K562 (cell line): Measurements from ENCODE around the gene HOXB13. TPM values are rescaled to one million over a fixed set of nuclear protein-coding genes. Genes with fewer than 3 reads are reported as not detected.

Experiments used
- ATAC-seq: fragments of 200-7000 bp; cut with Tn5 transposase; 3 replicates; pipeline ENCODE4 v1.9.1; 2020; ENCODE audit warnings: moderate library complexity
- BruUV-seq: library from RNA; stranded (reverse); fragments of 400-500 nt; replicated peaks from 2 replicates; lab custom pipeline; 2021; lab: Mats Ljungman, UMichigan
- CTCF ChIA-PET: fragments of 300-600 bp; formaldehyde crosslinking; extraction: SDS; loops from one replicate; lab custom pipeline; 2021; ENCODE audit warnings: low intra/inter-chr PET ratio; lab: Yijun Ruan, JAX
- POLR2A ChIA-PET: fragments of 300-600, 350-650 bp; sonication (Branson Sonifier 250); formaldehyde crosslinking; extraction: SDS; loops from one replicate; lab custom pipeline; 2021; ENCODE audit warnings: antibody characterized with exemption, inconsistent platforms; lab: Yijun Ruan, JAX
- DNase-seq, 4 experiments: peaks; one replicate each; pipeline versions ENCODE4 v3.0.0 to v3.0.0-alpha.2; 2011 to 2018; ENCODE audit warnings: low spot score in 3 of 4, mixed read lengths in 3 of 4; ENCODE audit errors: extremely low read depth in 1 of 4
- FAIRE-seq: peaks from 2 replicates; lab custom pipeline; 2011; peaks lifted over from hg19 to GRCh38; lab: Jason Lieb, UNC
- H2AFZ ChIP-seq: 2 replicates; pipeline ENCODE4 v1.6.0; 2011; ENCODE audit warnings: low read depth, low read length, control low read depth, inconsistent platforms
- H3K27ac ChIP-seq: fragments of 200-600 bp; 3 replicates; pipeline ENCODE4 v1.8.0; 2011; ENCODE audit warnings: low read depth, mild to moderate bottlenecking, control low read depth, inconsistent platforms, low read length, moderate library complexity, mixed read lengths; ENCODE audit errors: extremely low read depth
- H3K27me3 ChIP-seq, 2 experiments: fragments of 300-600 bp in 1 of 2; 2 replicates in 1 of 2; 3 replicates in 1 of 2; pipeline versions ENCODE4 v1.6.0 to v1.8.0; 2011; ENCODE audit warnings: inconsistent platforms in 2 of 2, low read length in 2 of 2, mild to moderate bottlenecking in 1 of 2, mixed read lengths in 1 of 2, moderate library complexity in 1 of 2; ENCODE audit not compliant: control insufficient read depth in 2 of 2, insufficient read depth in 2 of 2
- H3K36me3 ChIP-seq: fragments of 300-600 bp; 3 replicates; pipeline ENCODE4 v1.8.0; 2011; ENCODE audit warnings: mild to moderate bottlenecking, low read length, inconsistent platforms; ENCODE audit not compliant: control insufficient read depth, insufficient read depth
- H3K4me1 ChIP-seq, 2 experiments: fragments of 200-600 bp in 1 of 2; replicated peaks in 1 of 2; 2 replicates in 1 of 2; 3 replicates in 1 of 2; pipeline versions ENCODE4 v1.5.1 to v1.8.0; 2011; ENCODE audit warnings: inconsistent platforms in 2 of 2, low read length in 2 of 2, mild to moderate bottlenecking in 1 of 2, mixed read lengths in 1 of 2, moderate library complexity in 1 of 2; ENCODE audit not compliant: control insufficient read depth in 2 of 2, insufficient read depth in 2 of 2
- H3K4me2 ChIP-seq: 2 replicates; pipeline ENCODE4 v1.6.1; 2011; ENCODE audit warnings: low read length, control low read depth, inconsistent platforms, mixed read lengths; ENCODE audit not compliant: insufficient read depth
- H3K4me3 ChIP-seq: fragments of 200-600 bp; sonication (generic), shearing (Covaris generic); 2 replicates; pipeline ENCODE4 v1.5.1; 2016; ENCODE audit warnings: control low read depth, inconsistent platforms
- H3K79me2 ChIP-seq: fragments of 200-600 bp; 3 replicates; pipeline ENCODE4 v1.8.0; 2011; ENCODE audit warnings: low read length, inconsistent platforms; ENCODE audit not compliant: control insufficient read depth, insufficient read depth
- H3K9ac ChIP-seq, 2 experiments: 2 replicates each; pipeline versions ENCODE4 v1.6.0 to v1.6.1; 2011; ENCODE audit warnings: low read depth in 2 of 2, low read length in 2 of 2, control low read depth in 1 of 2, inconsistent platforms in 1 of 2, mild to moderate bottlenecking in 1 of 2, mixed read lengths in 1 of 2; ENCODE audit not compliant: insufficient read depth in 1 of 2
- H3K9me1 ChIP-seq: one replicate; pipeline ENCODE4 v1.6.0; 2011; ENCODE audit warnings: inconsistent platforms, mild to moderate bottlenecking, low read length, moderate library complexity; ENCODE audit not compliant: control insufficient read depth, insufficient read depth
- H3K9me3 ChIP-seq: replicated peaks from 2 replicates; pipeline ENCODE4 v1.5.1; 2011; ENCODE audit warnings: low read depth, low read length, inconsistent platforms; ENCODE audit not compliant: control insufficient read depth, insufficient read depth
- H4K20me1 ChIP-seq: replicated peaks from 2 replicates; pipeline ENCODE4 v1.6.1; 2011; ENCODE audit warnings: low read length, inconsistent platforms, mixed read lengths; ENCODE audit not compliant: control insufficient read depth, insufficient read depth
- RAD51 ChIP-seq: fragments of 450-650 bp; IDR thresholded peaks from 2 replicates; pipeline ENCODE4 v1.7.1; 2016; ENCODE audit warnings: low read depth, mild to moderate bottlenecking, borderline replicate concordance
- THAP12 ChIP-seq: fragments of 250-450 bp; sonication (Bioruptor Pico); IDR thresholded peaks from 2 replicates; pipeline ENCODE4 v1.9.0; 2021; ENCODE audit warnings: mild to moderate bottlenecking, inconsistent platforms
- USF2 ChIP-seq: sonication (generic); formaldehyde crosslinking; IDR thresholded peaks from 2 replicates; pipeline ENCODE4 v1.5.0; 2020; ENCODE audit warnings: missing genetic modification reagents
- WGBS: fragments of 100-300 bp; shearing (Covaris generic); methylation state at CpG from one replicate; pipeline ENCODE4 v1.1.6; 2016; ENCODE audit warnings: low coverage, mixed read lengths; ENCODE audit not compliant: insufficient coverage; ENCODE audit errors: missing lambda C conversion rate; 5-methylcytosine and 5-hydroxymethylcytosine counted together
- in situ Hi-C: fragments of 300-500 bp; cut with MboI; formaldehyde crosslinking; loops from 4 replicates; pipeline ENCODE4 v1.15.0; 2018; ENCODE audit warnings: inconsistent platforms, mixed read lengths
- intact Hi-C: fragments of 100-400 bp; cut with micrococcal nuclease; formaldehyde crosslinking; loops from 2 replicates; pipeline ENCODE4 v1.14.2; 2022
- polyA plus RNA-seq, 8 experiments: library from polyadenylated mRNA; depleted of rRNA in 4 of 8; stranded (reverse) in 5 of 8; unstranded in 3 of 8; fragments of >200 nt; fragmentation: Nextera tagmentation in 2 of 8; fragmentation: Illumina TruSeq in 1 of 8; extraction: Ambion mirVana in 2 of 8; extraction: Trizol in 1 of 8; gene quantifications; 2 replicates each; pipeline versions ENCODE4 v1.2.1 to v1.2.3, GENCODE V29; 2011 to 2014; ENCODE audit warnings: inconsistent platforms in 1 of 8, missing spikeins in 1 of 8
- total RNA-seq, 7 experiments: library from RNA; depleted of rRNA in 6 of 7; stranded (reverse); fragments of >200 nt in 6 of 7; fragmentation: Illumina TruSeq in 2 of 7; extraction: Trizol in 2 of 7; gene quantifications; 2 replicates each; pipeline versions ENCODE4 v1.2.1 to v1.2.3, GENCODE V29; 2011 to 2021; ENCODE audit warnings: low replicate concordance in 1 of 7

The HOXB13 gene
- total and polyA plus RNA-seq, 9 of the 15 experiments (the other 6 are each of a cell fraction or from before 2014, with no cell fraction given) = not detected

DNA sequence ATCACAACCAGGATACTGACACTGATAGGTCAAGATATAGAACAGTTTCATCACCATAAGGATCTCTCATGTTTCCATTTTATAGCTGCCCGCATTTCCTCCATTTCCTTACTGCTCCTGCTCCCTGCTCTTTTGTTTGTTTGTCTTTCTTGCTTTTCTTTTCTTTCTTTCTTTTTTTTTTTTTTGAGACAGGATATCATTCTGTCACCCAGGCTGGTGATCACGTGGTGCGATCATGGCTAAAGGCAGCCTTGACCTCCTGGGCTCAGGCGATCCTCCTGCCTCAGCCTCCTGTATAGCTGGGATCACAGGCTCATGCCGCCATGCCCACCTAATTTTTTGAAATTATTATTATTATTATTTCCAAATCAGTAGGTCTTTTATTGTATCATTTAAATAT is 37.9 kb downstream of the HOXB13 start:
- Histone ChIP-seq H3K9me3 (no peaks in the 10 kb centered on the region), H3K9ac (no peak overlapping the region), H3K4me1 (no peaks in the 10 kb centered on the region; a peak in 1 of 5 replicates), H2AFZ (no peak overlapping the region), H3K9me1 (no peaks in the 10 kb centered on the region), H3K27ac (no peak overlapping the region), H4K20me1 (no peaks in the 10 kb centered on the region), H3K36me3 (no peaks in the 10 kb centered on the region), H3K4me3 (no peak overlapping the region), H3K4me2 (no peak overlapping the region), H3K27me3 (peaks cover 8 to 10% of the 10 kb centered on the region in 2 experiments; a peak in 3 of 5 replicates), H3K79me2 (no peaks in the 10 kb centered on the region)
- POLR2A ChIA-PET = no interaction called here
- WGBS = 29% methylated on average over 5 of the region's 5 CpGs
- no peak for FAIRE-seq
- BruUV-seq = no TSS peak
- in situ Hi-C loops = loop anchor here (25.0 kb wide), 1 partner anchor 347 kb away; no protein-coding TSS in a partner anchor
- no peak for ATAC-seq
- CTCF ChIA-PET = no interaction called here
- intact Hi-C loops = no loop called here
- no peak for DNase-seq
- 0 out of 2 replicates have a peak, but pooled peaks have one; percentile 41 for TF ChIP-seq USF2 (CRISPR knock-in tag)
- no peak for TF ChIP-seq THAP12 (CRISPR knock-in tag)
- peak; percentile 58; the same call in 1 of the 2 replicates for TF ChIP-seq RAD51
